Chondrocyte (in vitro differentiated cells): ENCODE measurements around the gene SAMM50. TPM values are rescaled to one million over a fixed set of nuclear protein-coding genes. Genes with fewer than 3 reads are reported as not detected.

Experiments
- DNase-seq: peaks from one replicate; pipeline ENCODE4 v3.0.0; 2021; ENCODE audit warnings: mixed read lengths, low spot score
- H3K27ac Mint-ChIP-seq: one replicate; pipeline ENCODE4 v1.8.0; 2021; ENCODE audit warnings: mild to moderate bottlenecking, moderate library complexity, mixed read lengths; ENCODE audit not compliant: unreplicated experiment
- H3K27me3 Mint-ChIP-seq: 2 replicates; pipeline ENCODE4 v1.8.0; 2021; ENCODE audit warnings: low read depth, mixed read lengths
- H3K36me3 Mint-ChIP-seq: 2 replicates; pipeline ENCODE4 v1.8.0; 2021; ENCODE audit warnings: low read depth, mixed read lengths
- H3K4me1 Mint-ChIP-seq: 2 replicates; pipeline ENCODE4 v1.8.0; 2021; ENCODE audit warnings: low read depth, mild to moderate bottlenecking, mixed read lengths
- H3K4me3 Mint-ChIP-seq: one replicate; pipeline ENCODE4 v1.8.0; 2021; ENCODE audit warnings: mild to moderate bottlenecking, moderate library complexity, mixed read lengths; ENCODE audit not compliant: unreplicated experiment
- H3K9me3 Mint-ChIP-seq: 2 replicates; pipeline ENCODE4 v1.8.0; 2021; ENCODE audit warnings: low read depth, mixed read lengths
- CTCF ChIP-seq: fragments of 200-600 bp; sonication (generic); IDR thresholded peaks from 2 replicates; pipeline ENCODE4 v1.5.0; 2021; ENCODE audit warnings: antibody characterized with exemption, mild to moderate bottlenecking, moderate library complexity
- total RNA-seq: library from RNA; stranded (reverse); gene quantifications from 3 replicates; pipeline ENCODE4 v1.2.1, GENCODE V29; 2021

SAMM50 gene
- total RNA-seq, 1 donor from 2014 or later: 34.2 TPM

DNA sequence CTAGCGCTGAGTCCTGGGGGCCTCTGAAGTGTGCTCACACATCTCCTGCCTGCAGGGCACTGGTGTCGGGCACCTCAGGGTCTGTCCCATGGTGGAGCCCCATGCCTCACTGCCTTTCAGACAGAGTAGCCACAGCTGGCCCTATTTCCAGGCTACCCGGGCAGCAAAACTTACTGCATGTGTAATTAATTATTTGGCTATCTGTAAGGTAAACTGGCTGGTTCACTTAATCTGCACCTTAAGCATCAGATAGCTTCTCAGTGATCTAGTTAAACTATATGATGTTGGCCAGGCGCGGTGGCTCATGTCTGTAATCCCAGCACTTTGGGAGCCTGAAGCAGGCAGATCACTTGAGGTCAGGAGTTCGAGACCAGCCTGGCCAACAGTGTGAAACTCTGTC is 26.3 kb upstream of the SAMM50 start:
- no peak overlapping the region for H3K4me3 Mint-ChIP-seq
- H3K4me1 Mint-ChIP-seq: peaks cover 7% of the 10 kb centered on the region
- H3K27ac Mint-ChIP-seq: no peak overlapping the region
- H3K9me3 Mint-ChIP-seq: no peaks in the 10 kb centered on the region
- TF ChIP-seq CTCF: no peak
- peaks cover 4% of the 10 kb centered on the region for H3K36me3 Mint-ChIP-seq
- no peaks in the 10 kb centered on the region for H3K27me3 Mint-ChIP-seq
- no peak for DNase-seq

GRCh38 chr22:43931771-43932170 is 23.5 kb upstream of the SAMM50 start:
- no peak for TF ChIP-seq CTCF
- no peaks in the 10 kb centered on the region for H3K4me1 Mint-ChIP-seq
- DNase-seq: no peak
- H3K4me3 Mint-ChIP-seq: no peak overlapping the region
- H3K9me3 Mint-ChIP-seq: no peaks in the 10 kb centered on the region
- no peaks in the 10 kb centered on the region for H3K27me3 Mint-ChIP-seq
- H3K27ac Mint-ChIP-seq: no peak overlapping the region
- peaks cover 6% of the 10 kb centered on the region for H3K36me3 Mint-ChIP-seq

GRCh38 chr22:43941449-43941848 is 13.8 kb upstream of the SAMM50 start:
- H3K9me3 Mint-ChIP-seq: peaks cover 6% of the 10 kb centered on the region

DNA sequence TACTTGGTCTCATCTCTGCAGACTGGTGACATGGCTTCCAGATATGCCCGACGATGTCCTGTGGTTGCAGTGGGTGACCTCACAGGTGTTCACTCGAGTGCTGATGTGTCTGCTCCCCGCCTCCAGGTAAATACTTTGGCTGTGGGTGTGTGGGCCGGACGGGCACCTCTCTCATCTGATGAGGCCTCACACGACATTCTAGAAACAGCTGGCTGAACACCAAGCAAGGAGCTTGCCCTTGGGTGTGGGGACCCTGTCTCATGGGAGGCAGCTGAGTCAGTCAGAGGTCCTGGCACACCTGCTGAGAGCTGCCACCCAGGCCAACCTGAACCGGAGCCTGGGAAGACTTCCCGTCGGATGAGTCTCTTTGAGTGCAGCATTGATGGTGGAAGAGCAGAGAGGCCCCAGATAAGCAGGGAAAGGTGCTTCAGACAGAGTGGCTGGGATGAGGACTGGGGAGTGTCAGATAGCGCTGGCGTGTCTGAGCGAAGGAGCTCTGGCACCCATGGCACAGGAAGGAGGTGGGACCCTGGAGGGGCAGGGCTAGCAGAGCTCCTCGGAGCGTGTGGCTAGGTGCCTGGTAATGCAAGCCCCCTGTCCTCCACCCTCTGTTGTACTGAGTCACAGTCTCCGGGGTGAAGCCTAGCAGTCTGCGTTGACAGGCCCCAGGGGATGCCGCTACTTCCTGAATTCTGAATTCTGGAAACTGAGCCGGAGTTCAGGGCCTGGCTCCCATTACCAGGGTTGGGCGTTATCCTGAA is 10.4 kb upstream of the SAMM50 start:
- Mint-ChIP-seq H3K27ac (no peak overlapping the region), H3K9me3 (peaks cover 6% of the 10 kb centered on the region), H3K36me3 (peaks cover 9% of the 10 kb centered on the region), H3K4me1 (no peaks in the 10 kb centered on the region), H3K4me3 (no peak overlapping the region), H3K27me3 (no peaks in the 10 kb centered on the region)
- DNase-seq: peak; percentile 68
- no peak for TF ChIP-seq CTCF

More at GRCh38 chr22:43941449-43941848, 13.8 kb upstream of the SAMM50 start:
- Mint-ChIP-seq H3K36me3 (peaks cover 15% of the 10 kb centered on the region), H3K27ac (no peak overlapping the region), H3K4me3 (no peak overlapping the region), H3K27me3 (no peaks in the 10 kb centered on the region), H3K4me1 (no peaks in the 10 kb centered on the region)
- TF ChIP-seq CTCF: no peak
- DNase-seq: no peak

DNA sequence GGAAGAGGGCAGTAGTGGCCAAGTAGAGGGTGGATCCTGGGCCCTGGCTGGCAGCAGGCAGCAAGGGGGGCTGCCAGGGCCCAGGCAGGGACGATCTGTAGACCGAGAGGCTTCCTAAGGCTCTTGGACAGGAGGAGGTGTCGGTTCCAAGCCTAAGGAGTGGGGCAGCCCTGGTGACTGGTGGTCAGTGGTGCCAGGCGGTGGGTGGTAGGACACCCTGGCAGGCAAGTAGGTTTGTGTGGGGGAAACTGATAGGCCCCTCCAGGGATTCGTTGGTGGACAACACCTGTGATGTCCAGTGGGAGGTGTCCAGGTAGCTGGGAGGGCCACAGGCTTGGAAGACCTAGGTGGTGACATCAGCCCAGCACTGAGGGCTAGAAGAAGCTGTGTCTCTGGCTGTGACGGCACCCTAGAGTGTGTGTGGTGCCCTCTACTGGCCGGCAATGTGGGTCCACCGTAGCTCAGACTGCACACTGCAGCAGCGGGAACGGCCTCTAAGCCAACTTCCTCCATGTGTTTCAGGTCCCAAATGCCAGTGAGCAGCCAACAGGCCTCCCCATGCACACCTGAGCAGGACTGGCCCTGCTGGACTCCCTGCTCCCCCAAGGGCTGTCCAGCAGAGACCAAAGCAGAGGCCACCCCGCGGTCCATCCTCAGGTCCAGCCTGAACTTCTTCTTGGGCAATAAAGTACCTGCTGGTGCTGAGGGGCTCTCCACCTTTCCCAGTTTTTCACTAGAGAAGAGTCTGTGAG is 9.4 kb upstream of the SAMM50 start:
- no peaks in the 10 kb centered on the region for H3K27me3 Mint-ChIP-seq
- H3K4me1 Mint-ChIP-seq: no peaks in the 10 kb centered on the region
- H3K27ac Mint-ChIP-seq: no peak overlapping the region
- no peak overlapping the region for H3K4me3 Mint-ChIP-seq
- peaks cover 6% of the 10 kb centered on the region for H3K9me3 Mint-ChIP-seq
- DNase-seq: peak; percentile 79
- peak; percentile 80 for TF ChIP-seq CTCF
- H3K36me3 Mint-ChIP-seq: peaks cover 9% of the 10 kb centered on the region
